A549 (cell line): Measurements from ENCODE around the gene AP2B1. TPM values are rescaled to one million over a fixed set of nuclear protein-coding genes. Genes with fewer than 3 reads are reported as not detected.

Experiments used
- ATAC-seq, 2 experiments: fragments of 200-7000 bp in 1 of 2; fragments of >200 bp in 1 of 2; cut with Nextera tagmentation in 1 of 2; cut with Tn5 transposase in 1 of 2; 3 replicates each; pipeline versions ENCODE4 v1.8.0 to v1.9.1; 2018 to 2020; ENCODE audit warnings: mild to moderate bottlenecking in 1 of 2, moderate library complexity in 1 of 2
- CTCF ChIA-PET: fragments of 300-600 bp; sonication (Branson Sonifier 250); formaldehyde crosslinking; extraction: SDS; loops from one replicate; lab custom pipeline; 2021; ENCODE audit warnings: antibody characterized with exemption, inconsistent platforms; lab: Yijun Ruan, JAX
- POLR2A ChIA-PET: fragments of 350-600 bp; formaldehyde crosslinking; extraction: SDS; loops from one replicate; lab custom pipeline; 2021; ENCODE audit warnings: antibody characterized with exemption, inconsistent platforms; lab: Yijun Ruan, JAX
- DNase-seq, 2 experiments: peaks; one replicate each; pipeline versions ENCODE4 v3.0.0 to v3.0.0-alpha.2; 2011 to 2016; ENCODE audit warnings: low read depth in 1 of 2, low spot score in 1 of 2
- FAIRE-seq: peaks from 2 replicates; lab custom pipeline; 2011; peaks lifted over from hg19 to GRCh38; lab: Jason Lieb, UNC
- H3K27ac ChIP-seq, 2 experiments: fragments of >200 bp; sonication (Bioruptor Twin); formaldehyde crosslinking; 3 replicates each; pipeline ENCODE4 v1.5.1; 2016 to 2017
- H3K4me1 ChIP-seq: fragments of >200 bp; sonication (Bioruptor Twin); formaldehyde crosslinking; 3 replicates; pipeline ENCODE4 v1.6.1; 2016
- H3K4me2 ChIP-seq: fragments of >200 bp; sonication (Bioruptor Twin); formaldehyde crosslinking; 3 replicates; pipeline ENCODE4 v1.6.1; 2016
- H3K4me3 ChIP-seq: fragments of >200 bp; sonication (Bioruptor Twin); formaldehyde crosslinking; 3 replicates; pipeline ENCODE4 v1.5.1; 2016
- H3K9me3 ChIP-seq: fragments of >200 bp; sonication (Bioruptor Twin); formaldehyde crosslinking; 3 replicates; pipeline ENCODE4 v1.6.1; 2016
- ATOH8 ChIP-seq: fragments of 250-450 bp; sonication (Bioruptor Pico); IDR thresholded peaks from 2 replicates; pipeline ENCODE4 v1.5.0; 2020; ENCODE audit warnings: low read depth, mild to moderate bottlenecking, moderate library complexity
- BCL3 ChIP-seq: fragments of >200 bp; sonication (Bioruptor Twin); formaldehyde crosslinking; IDR thresholded peaks from 3 replicates; pipeline ENCODE4 v1.6.1; 2016
- BHLHE40 ChIP-seq: IDR thresholded peaks from 2 replicates; pipeline ENCODE4 v1.6.1; 2012; ENCODE audit warnings: low read depth, low read length, inconsistent platforms
- CTCF ChIP-seq: fragments of >200 bp; sonication (Bioruptor Twin); formaldehyde crosslinking; IDR thresholded peaks from 3 replicates; pipeline ENCODE4 v1.5.1; 2016
- E2F6 ChIP-seq: IDR thresholded peaks from 2 replicates; pipeline ENCODE4 v1.6.1; 2012; ENCODE audit warnings: low read depth, borderline replicate concordance
- EHF ChIP-seq: fragments of 250-450 bp; sonication (Bioruptor Pico); IDR thresholded peaks from 2 replicates; pipeline ENCODE4 v1.5.0; 2020; ENCODE audit warnings: mild to moderate bottlenecking
- EP300 ChIP-seq, 2 experiments: fragments of >200 bp; sonication (Bioruptor Twin); formaldehyde crosslinking; IDR thresholded peaks; 2 replicates in 1 of 2; 3 replicates in 1 of 2; pipeline ENCODE4 v1.6.1; 2016 to 2017
- FOSL2 ChIP-seq, 2 experiments: fragments of 450-650 bp in 1 of 2; fragments of >200 bp in 1 of 2; sonication (Bioruptor Twin) in 1 of 2; formaldehyde crosslinking; IDR thresholded peaks; 2 replicates each; pipeline versions ENCODE4 v1.5.0 to v1.6.1; 2016 to 2020; ENCODE audit warnings: mild to moderate bottlenecking in 1 of 2, moderate library complexity in 1 of 2
- HMGXB4 ChIP-seq: fragments of 250-450 bp; sonication (Bioruptor Pico); IDR thresholded peaks from 2 replicates; pipeline ENCODE4 v1.5.0; 2021; ENCODE audit warnings: mild to moderate bottlenecking, moderate library complexity, borderline replicate concordance
- HOXB13 ChIP-seq: fragments of 250-450 bp; sonication (Bioruptor Pico); IDR thresholded peaks from 2 replicates; pipeline ENCODE4 v1.5.0; 2020; ENCODE audit warnings: low read depth, mild to moderate bottlenecking, moderate library complexity
- JUN ChIP-seq, 2 experiments: fragments of >200 bp; sonication (Bioruptor Twin); formaldehyde crosslinking; IDR thresholded peaks; 2 replicates in 1 of 2; 3 replicates in 1 of 2; pipeline ENCODE4 v1.6.1; 2016 to 2017
- MAZ ChIP-seq: fragments of 150-350 bp; IDR thresholded peaks from 2 replicates; pipeline ENCODE4 v1.6.1; 2014; ENCODE audit warnings: antibody characterized with exemption, low read depth, low read length, borderline replicate concordance
- NR3C1 ChIP-seq: fragments of >200 bp; sonication (Bioruptor Twin); formaldehyde crosslinking; IDR thresholded peaks from 3 replicates; pipeline ENCODE4 v1.6.1; 2017
- PBX3 ChIP-seq: IDR thresholded peaks from 2 replicates; pipeline ENCODE4 v1.6.1; 2012
- RARB ChIP-seq: fragments of 250-450 bp; sonication (Bioruptor Pico); IDR thresholded peaks from 2 replicates; pipeline ENCODE4 v1.8.0; 2021; ENCODE audit warnings: mild to moderate bottlenecking, moderate library complexity
- ZNF302 ChIP-seq: fragments of 250-450 bp; sonication (Bioruptor Pico); IDR thresholded peaks from 2 replicates; pipeline ENCODE4 v1.9.0; 2021; ENCODE audit warnings: inconsistent platforms, mild to moderate bottlenecking, moderate library complexity
- WGBS: methylation state at CpG from one replicate; pipeline ENCODE4 v1.1.6; 2017; ENCODE audit errors: missing lambda C conversion rate; 5-methylcytosine and 5-hydroxymethylcytosine counted together
- polyA plus RNA-seq, 4 experiments: library from polyadenylated mRNA; depleted of rRNA in 3 of 4; stranded (reverse); fragments of >200 nt; fragmentation: RNase III in 1 of 4; extraction: RNeasy Plus Mini Kit Qiagen cat#74134 plus additional on column Dnase treatment in 1 of 4; gene quantifications; 2 replicates in 3 of 4; 3 replicates in 1 of 4; pipeline ENCODE4 v1.2.3, GENCODE V29; 2011 to 2017

The AP2B1 gene
- polyA plus RNA-seq, 2 of the 4 experiments (the other 2 are of a cell fraction), result 110 to 278 TPM

- FAIRE-seq (no peak), ATAC-seq (no peak), DNase-seq (no peak)
- POLR2A ChIA-PET, result no interaction called here
- Histone ChIP-seq H3K27ac (no peak overlapping the region), H3K9me3 (no peaks in the 10 kb centered on the region), H3K4me3 (no peak overlapping the region), H3K4me2 (no peak overlapping the region), H3K4me1 (peaks cover 6% of the 10 kb centered on the region; the same call in 2 of the 3 replicates)
- TF ChIP-seq HOXB13 (CRISPR knock-in tag), result no peak
- no peak for TF ChIP-seq BCL3
- no peak for TF ChIP-seq CTCF
- no peak for TF ChIP-seq E2F6
- no peak for TF ChIP-seq MAZ
- TF ChIP-seq NR3C1, result no peak
- TF ChIP-seq JUN (IDR thresholded peaks at IDR 0.05), result no peak
- no peak for TF ChIP-seq BHLHE40
- no peak for TF ChIP-seq EHF (CRISPR knock-in tag)
- no peak for TF ChIP-seq RARB (CRISPR knock-in tag)
- no peak for TF ChIP-seq ATOH8
- no peak for TF ChIP-seq PBX3
- no peak for TF ChIP-seq EP300 (IDR thresholded peaks at IDR 0.05)
- TF ChIP-seq ZNF302, result no peak
- no peak for TF ChIP-seq FOSL2 (IDR thresholded peaks at IDR 0.05)
- TF ChIP-seq FOSL2 (CRISPR knock-in tag; IDR thresholded peaks at IDR 0.05), result no peak
- CTCF ChIA-PET, result interaction anchor here (0.7 to 11.0 kb wide), 5 partner anchors 10 to 130 kb away, joined by 3 to 324 read pairs (median 6); no protein-coding TSS in a partner anchor
- WGBS, result 86% methylated on average over 2 of the region's 2 CpGs
Observed at GRCh38 chr17:35617505-35617904, 30.4 kb downstream of the AP2B1 start.

GRCh38 chr17:35618628-35619027 is 31.5 kb downstream of the AP2B1 start:
- FAIRE-seq (peak; percentile 83), DNase-seq (no peak)
- no peak overlapping the region for H3K4me3 ChIP-seq
- POLR2A ChIA-PET, result interaction anchor here (0.6 kb wide), 1 partner anchor 40 kb away, joined by 3 read pairs; the partner anchor contains the start of gene PEX12
- no peak overlapping the region for H3K4me2 ChIP-seq
- peaks cover 6% of the 10 kb centered on the region; the same call in 2 of the 3 replicates for H3K4me1 ChIP-seq
- no peak overlapping the region for H3K27ac ChIP-seq
- TF ChIP-seq EHF (CRISPR knock-in tag) (no peak), HOXB13 (CRISPR knock-in tag) (no peak), HMGXB4 (CRISPR knock-in tag) (no peak)
- TF ChIP-seq, all 56 proteins: peak for 0
- no peak for ATAC-seq
- no peaks in the 10 kb centered on the region for H3K9me3 ChIP-seq
- CTCF ChIA-PET, result interaction anchor here (0.9 to 11.0 kb wide), 4 partner anchors 10 to 145 kb away, joined by 3 to 324 read pairs (median 4); no protein-coding TSS in a partner anchor
